NCI-H1092 (cell line): ENCODE measurements around the gene HPN.

ENCODE experiments used
- DNase-seq: peaks from one replicate; lab custom pipeline; 2025; lab: John Stamatoyannopoulos, UW

HPN gene

DNA sequence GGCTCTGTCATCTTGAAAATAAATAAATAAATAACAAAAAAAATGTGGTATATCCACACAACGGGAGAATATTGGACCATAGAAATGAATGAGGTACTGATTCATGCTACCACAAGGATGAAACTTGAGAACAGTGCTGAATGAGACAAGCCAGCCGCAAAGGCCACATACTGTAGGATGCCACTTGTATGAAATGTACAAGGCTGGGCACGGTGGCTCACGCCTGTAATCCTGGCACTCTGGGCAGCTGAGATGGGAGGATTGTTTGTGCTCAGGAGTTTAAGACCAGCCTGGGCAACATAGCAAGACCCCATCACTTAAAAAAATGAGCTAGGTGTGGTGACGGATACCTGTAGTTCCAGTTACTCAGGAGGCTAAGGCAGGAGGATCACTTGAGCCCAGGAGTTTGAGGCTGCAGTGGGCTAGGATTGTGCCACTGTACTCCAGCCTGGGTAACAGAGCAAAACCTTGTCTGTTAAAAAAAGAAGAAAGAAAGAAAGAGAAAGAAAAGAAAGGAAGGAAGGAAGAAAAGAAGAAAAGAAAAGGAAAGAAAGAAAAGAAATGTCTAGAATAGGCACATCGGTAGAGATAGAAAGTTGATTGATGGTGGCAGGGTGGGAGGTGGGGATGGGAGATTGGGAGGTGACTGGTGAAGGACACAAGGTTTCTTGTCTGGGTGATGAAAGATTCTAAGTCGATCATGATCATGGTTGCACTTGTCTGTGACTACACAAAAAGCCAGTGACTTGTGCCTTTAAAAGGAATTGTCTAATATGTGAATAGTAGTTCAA lies 20.3 kb downstream of the HPN start:
- DNase-seq = no peak

DNA sequence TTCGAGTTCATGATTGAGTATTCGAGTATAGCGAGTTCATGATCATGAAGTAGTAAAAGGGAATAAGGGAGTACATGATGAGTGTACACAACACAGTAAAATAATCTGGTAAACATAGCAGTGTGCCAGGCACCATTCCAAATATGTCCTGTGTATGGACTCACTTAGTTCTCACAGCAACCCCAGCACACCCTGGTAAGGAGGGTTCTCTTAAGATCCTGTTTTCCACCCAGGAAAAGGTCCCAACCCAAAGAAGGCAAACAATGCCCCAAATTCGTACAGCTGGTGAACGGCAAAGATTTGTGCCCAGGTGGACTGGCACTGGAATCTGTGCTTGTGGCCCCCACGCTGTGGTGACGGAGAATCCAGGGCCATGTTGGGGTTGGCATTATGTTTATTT lies 21.4 kb downstream of the HPN start:
- DNase-seq = no peak

DNA sequence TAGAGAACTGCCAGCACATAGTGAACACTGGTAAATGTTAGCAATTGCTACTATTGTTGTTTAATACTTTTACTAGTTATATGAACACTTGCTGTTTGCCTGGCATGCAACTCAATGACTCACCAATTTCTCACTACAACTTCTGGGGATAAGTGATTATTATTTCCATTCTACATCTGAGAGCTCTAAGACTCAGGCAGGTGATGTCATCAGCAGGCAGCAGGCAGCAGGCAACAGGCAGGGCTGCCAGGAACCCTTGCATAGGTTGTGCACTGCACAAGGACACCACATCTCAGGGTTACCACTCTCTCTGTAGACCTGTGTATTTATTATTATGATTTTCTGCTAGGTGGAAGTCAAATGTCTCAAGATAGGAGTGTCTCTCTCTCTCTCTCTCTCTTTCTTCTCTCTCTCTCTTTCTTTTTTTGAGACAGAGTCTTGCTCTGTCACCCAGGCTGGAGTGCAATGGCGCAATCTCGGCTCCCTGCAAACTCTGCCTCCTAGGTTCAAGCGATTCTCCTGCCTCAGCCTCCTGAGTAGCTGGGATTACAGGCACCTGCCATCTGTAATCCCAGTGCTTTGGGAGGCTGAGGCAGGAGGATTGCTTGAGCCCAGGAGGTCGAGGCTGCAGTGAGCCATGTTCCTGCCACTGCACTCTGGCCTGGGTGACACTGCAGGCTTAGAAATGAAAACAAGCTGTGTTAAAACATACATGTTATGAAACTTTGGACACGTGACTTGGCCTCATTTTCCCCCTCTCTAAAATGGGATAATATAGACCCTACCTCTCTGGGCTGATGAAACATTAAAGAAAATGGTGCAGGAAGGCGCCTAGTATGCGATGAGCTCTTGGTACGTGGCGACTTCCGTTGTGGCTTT lies 22.7 kb downstream of the HPN start:
- DNase-seq = no peak

DNA sequence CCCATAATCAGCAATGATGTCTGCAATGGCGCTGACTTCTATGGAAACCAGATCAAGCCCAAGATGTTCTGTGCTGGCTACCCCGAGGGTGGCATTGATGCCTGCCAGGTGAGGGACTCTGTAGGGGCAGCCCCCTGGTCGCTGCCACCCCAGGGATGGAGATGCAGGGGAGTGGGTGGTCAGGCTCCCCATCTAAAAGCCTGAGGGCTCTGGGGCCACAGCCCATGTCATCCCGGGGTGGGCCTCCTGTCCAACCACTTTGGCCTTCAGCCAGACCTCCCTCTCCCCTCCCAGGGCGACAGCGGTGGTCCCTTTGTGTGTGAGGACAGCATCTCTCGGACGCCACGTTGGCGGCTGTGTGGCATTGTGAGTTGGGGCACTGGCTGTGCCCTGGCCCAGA lies 24.1 kb downstream of the HPN start:
- DNase-seq = no peak

DNA sequence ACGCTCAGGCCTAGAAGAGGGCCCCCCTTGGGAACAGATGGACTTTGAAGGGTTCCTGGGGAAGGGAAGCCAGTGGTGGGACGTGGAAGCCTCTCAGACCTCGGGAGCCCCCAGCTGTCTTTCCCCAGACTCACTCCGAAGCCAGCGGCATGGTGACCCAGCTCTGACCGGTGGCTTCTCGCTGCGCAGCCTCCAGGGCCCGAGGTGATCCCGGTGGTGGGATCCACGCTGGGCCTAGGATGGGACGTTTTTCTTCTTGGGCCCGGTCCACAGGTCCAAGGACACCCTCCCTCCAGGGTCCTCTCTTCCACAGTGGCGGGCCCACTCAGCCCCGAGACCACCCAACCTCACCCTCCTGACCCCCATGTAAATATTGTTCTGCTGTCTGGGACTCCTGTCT lies 24.6 kb downstream of the HPN start:
- no peak for DNase-seq

DNA sequence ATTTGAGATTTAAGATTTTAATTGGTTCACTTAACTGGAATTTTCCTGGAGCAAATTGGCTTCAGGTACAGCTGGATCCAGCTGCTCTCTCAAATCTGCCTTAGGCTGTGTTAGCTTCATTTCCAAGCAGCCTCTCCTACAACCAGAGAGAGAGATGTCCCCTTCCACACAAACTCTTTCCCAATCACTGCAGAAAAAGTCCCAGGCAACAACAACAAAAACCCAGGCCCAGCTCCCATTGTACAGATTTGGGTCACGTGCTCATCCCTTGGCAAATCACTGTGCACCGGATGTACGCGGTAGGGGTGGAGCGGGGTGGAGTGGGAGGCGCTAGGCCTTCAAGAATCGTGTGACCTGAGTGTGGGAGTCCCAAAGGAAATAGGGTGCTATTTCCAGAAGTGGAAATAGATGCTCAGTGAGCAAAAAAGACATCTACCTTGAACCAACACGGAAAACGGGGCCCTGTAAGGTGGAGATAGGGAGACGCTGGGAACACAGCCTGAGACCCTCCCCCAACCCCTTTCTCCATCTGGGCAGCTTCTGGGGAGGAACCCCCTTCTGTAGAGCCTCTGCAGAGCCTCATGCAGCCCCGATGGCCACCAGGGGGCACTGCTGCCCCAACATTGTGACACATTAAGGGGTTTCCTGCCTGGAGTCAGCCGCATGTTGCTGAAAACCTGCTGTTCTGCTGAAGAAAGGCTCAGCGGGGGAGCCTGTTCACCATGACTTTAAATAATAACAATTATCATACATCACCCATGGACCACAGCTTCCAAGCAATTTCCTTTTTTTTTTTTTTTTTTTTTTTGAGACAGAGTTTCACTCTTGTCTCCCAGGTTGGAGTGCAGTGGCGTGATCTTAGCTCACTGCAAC lies 25.4 kb downstream of the HPN start:
- peak; percentile 62 for DNase-seq

DNA sequence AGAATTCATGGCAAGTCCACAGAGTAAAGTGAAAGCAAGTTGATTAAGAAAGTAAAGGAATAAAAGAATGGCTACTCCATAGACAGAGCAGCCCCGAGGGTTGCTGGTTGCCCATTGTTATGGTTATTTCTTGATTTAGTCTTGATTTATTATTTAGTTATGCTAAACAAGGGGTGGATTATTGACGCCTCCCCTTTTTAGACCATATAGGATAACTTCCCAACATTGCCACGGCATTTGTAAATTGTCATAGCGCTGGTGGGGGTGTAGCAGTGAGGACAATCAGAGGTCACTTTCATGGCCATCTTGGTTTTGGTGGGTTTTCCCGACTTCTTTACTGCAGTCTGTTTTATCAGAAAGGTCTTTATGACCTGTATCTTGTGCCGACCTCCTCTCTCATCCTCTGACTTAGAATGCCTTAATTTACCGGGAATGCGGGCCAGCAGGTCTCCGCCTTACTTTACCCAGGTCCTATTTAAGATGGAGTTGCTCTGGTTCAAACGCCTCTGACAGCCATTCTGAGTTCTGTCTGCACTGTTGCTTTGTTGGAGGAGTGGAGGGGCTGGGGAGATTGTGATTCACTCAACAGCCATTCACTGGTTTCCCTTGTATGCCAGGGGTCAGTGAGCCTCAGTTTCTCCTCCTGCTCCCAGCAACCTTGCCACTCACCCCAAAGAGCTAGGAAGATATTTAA lies 27.6 kb downstream of the HPN start:
- no peak for DNase-seq

DNA sequence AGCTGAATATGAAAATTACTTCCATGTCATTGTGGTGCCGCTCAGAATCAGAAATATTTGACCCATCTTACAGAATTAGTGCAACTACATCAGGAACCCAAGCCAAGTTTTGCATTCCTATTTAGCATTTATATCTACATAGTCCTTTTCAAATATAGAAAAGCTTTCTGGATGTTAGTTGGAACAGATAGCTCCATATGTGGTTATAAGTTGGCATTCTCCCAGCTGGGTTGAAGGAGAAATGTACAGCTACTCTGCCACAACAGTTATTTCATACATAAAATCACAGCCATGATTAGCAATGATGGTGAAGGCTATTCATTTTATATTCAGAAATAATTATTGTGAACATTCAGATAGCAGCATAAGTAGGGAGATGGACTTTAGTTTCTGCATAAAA lies 28.2 kb downstream of the HPN start:
- DNase-seq = no peak

DNA sequence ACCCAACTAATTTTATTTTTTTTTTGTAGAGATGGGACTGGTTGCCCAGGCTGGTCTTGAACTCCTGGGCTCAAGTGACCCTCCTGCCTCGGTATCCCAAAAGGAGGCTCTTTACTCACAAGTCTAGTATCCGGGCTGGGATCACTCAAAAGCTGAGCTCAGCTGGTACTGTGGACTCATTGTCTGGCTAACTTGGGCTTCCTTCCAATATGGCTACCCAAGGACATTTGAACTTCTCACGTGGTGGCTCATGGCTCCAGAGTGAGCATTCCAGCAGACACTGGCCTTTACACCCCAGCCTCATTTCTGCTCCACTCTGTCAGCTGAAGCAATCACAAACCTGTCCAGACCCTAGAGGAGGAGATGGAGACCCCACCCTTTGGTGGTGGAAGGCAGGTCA lies 28.9 kb downstream of the HPN start:
- no peak for DNase-seq

DNA sequence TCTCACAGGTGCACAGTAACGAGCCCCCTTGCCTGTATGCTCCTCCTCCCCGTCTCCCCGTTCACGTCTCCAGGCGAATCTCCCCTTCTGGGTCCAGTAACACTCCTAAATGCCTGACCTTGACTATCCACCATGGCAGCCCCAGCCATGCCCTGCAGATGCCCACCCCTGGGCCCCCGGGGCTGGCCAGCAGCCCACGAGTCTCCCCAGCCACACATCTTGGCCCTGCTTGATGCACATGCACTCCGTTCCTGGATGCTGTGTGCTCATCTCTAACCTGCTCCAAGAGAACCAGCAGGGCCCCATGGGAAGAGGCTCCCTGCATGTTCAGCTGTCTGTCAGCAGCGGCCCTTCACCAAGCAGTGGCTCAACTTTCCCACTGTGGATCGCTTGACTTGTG lies 32.0 kb downstream of the HPN start:
- DNase-seq = no peak

DNA sequence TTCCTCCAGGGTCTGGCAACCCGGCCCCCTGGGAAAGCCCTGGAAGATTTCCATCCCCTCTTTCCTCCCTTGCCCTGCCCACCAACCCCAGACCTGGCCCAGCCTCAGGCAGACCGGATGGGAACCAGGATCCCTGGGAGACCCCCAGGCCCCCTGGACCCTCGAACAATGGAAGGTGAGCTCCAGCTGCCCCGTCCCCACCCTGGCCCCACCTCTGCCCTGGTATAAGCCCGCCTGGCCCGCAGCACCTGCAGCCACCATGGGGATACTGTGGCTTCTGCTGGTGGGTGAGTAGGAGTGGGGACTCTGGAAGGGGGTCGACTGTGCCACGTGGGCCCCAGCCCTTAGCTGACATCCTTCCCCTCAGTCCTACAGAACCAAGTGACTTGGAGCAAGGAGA lies 32.4 kb downstream of the HPN start:
- no peak for DNase-seq

DNA sequence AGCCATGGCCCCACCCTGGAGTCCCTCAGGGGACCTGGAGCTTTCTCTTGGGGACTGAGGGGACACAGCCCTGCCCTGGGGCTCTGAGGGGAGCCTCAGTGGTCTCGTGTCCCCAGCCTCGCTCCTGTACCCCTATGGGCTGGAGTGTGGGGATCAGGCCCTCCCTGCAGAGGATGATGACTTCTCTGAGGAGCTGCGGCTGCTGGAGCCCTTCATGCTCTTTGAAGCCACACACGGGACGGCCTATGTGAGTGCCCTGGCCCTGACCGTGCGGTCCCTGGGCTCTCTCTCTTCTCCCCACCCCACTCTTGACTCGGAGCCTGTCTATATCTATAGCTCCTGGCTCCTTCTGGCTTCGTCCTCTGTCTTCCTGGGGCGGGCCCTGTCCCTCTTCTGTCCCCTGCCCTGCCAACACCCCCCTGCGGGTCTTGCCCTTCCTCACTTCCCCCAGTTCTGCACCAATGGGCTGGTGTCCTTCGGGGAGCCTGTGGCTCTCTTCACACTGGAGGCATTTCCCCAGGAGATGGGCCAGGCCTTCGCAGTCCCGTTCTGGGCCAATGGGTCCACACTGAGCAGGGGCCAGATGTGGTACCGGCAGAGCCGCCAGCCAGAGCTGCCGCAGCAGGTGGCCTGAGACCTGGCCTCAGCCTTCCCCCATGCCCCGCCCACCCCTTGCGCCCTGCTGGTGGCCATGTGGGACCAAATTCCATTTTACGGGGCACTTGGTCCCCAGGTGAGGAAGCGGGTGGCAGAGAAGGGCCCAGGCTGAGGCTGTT lies 33.1 kb downstream of the HPN start:
- DNase-seq = no peak

DNA sequence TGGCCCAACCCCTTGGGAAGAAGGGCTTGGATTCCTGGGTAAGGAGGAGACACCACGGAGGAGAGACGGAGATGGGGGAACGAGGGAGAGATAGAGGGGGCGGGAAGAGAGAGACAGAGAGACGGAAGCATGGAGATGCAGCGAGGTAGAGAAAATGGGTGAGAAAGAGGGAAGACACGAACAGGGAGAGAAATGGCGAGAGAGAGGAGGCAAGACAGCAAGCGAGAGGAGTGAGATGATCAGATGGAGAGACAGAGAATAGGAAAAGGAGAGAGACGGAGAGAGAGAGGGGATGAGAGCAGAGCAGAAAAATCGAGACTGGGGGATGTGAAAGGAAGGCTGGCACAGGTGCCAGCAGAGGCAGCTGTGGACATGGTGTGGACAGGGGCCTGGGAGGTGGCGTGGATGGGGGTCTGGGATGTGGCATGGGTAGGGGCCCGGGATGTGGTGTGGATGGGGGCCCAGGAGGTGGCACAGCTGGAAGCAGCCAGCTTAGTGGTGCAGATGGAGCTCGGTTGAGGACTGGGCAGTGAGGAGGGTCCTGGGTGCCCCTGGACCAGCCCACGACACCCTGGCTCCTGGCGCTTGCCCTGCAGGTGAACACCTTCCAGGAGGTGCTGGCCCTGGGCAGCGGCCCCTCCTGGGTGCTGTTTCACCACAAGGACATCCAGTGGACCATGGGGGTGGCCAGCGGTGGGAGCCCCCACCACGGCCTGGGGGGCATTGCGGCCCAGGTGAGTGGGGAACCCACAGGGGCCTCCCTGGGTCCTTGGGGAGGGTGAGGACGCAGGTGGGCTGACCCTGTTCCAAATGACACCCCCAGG lies 33.9 kb downstream of the HPN start:
- DNase-seq = no peak

DNA sequence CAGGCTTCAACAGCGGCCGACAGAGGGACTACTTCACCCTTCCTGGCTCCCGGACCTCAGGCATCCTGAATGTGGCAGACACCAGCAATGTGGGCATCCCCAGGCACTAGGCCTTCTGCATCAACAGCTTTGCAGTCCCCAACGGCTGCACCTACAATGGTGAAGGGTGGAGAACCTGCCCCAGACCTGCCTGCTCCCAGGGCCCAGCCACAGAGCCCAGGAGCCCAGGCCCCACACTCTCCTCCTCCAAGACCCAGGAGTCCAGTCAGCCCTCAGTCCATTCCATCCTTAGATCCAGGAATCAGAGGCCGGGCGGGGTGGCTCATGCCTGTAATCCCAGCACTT lies 34.5 kb downstream of the HPN start:
- DNase-seq = no peak

DNA sequence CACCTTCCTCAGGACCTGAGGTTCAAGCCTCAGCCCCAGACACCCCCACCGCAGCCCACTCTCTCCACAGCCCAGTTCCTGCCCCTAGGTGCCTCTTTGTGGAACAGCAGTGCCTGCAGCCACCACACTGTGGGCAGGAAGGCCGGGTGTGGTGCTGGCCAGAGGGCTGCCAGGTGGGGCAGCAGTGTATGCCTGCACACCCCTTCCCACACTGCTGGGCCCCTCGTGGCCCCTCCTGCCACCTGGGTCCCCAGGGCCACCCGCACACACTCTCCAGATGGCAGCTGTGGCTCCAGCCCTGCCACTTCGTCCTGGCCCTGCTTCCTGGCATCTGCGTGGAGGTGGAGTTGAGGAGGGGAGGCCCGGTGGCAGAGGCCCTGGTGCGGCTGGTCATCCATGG lies 35.1 kb downstream of the HPN start:
- no peak for DNase-seq

DNA sequence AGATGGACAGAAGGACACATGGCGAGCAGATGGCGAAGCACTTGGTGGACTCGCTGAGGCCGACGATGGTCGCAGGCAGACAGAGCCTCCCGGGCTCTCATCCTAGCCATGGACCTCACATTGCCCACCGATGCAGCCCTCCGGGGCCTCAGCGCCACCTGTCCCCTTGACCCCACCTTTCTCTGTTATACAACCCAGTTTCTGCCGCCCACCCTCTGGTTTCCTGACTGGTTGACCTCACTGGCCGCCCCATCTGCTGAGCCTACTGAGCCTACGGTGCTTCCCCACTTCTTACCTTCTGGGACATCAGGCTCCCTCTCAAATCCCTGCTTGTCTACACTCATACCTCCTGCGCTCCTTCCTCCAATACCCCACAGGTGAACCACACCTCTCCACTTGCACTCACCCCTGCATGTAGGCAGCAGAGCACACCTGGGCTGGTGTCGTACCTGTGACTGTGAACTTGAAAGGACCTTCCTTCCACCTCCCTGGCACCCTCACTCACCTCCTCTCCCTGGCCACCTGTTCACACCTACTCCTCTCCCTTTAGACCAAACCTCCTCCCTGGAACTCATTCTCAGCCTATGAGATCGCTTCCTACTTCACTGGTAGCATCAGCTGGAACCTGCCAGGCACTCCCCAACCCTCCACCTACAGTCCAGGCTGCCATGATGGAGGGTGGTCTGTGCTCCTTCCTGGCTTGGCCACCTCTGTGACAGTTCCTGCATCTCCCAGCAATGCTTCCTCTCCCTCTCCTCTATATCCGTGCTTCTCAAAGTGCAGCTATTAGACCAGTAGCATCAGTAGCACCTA lies 36.1 kb downstream of the HPN start:
- DNase-seq = no peak

DNA sequence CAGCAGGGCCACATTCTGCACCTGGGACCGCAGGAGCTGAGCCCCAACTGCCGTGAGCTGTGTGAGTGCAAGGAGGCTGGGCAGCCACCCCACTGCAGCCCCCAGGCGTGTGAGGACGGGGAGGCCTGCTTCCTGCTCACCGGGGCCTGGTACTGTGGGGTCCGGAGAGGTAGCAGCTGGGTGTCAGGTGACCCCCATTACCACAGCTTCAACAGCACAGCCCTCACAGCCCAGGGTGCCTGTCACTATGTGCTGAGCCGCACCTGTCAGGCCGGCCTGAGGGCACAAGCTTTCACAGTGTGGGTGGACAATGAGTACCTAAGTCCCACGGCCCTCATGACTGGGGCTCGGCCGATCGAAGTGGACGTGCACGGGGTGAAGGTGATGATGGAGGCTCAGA lies 38.3 kb downstream of the HPN start:
- no peak for DNase-seq

DNA sequence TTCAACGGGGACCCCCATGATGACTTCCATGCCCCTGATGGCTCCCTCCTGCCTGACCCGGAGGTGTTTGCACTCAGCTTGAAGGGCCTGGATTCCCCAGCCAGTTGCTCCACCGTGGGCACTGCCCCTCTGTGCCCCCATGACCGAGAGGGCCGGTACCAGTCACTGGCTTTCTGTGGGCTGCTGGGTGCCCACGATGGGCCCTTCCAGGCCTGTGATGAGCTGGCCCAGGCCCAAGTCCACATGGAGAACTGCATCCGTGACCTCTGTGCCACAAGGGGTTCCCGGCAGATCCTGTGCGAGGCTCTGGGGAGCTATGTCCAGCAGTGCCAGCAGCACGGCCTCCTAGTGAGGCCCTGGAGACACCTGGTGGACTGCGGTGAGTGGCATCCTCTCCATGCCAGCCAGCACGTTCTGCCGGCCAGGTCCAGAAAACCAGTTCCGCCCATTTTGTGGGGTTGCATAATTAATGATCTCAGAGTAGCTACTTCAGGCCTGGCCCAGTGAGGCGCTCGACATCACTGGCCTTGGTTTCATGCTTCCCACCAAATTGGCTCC lies 39.2 kb downstream of the HPN start:
- no peak for DNase-seq

DNA sequence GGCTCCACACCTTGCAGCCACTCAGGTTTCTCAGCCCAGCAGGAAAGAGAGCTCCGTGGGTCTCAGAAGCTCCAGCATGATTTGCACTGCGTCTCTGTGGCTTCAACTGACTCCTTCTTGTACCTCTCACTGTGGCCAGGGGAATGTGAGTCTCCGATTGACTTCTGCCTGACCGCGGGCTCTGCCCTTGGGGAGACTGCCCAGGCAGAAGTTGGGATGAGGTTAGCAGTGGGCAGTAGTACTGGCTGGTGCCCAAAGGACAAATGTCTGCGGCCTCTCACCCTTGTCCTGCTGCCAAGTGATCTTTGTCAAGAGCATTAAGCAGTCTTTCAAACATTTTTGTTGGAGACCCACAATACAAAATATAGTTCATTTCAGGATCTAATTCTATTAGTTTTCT lies 39.7 kb downstream of the HPN start:
- no peak for DNase-seq
